Peyer's patch (tissue), 4 donors: ENCODE measurements around the gene OTX2. TPM values are rescaled to one million over a fixed set of nuclear protein-coding genes. Genes with fewer than 3 reads are reported as not detected.

Experiments
- DNase-seq, 3 donors: peaks; one replicate each; pipeline ENCODE4 v3.0.0-alpha.2; 2017 to 2019
- H3K27ac ChIP-seq, 4 donors: fragments of 200-600 bp; sonication (generic); one replicate each; pipeline ENCODE4 v1.5.1; 2016 to 2019
- H3K27me3 ChIP-seq, 2 donors: fragments of 200-600 bp; sonication (generic); one replicate each; pipeline ENCODE4 v1.5.1; 2019
- H3K36me3 ChIP-seq, 3 donors: fragments of 200-600 bp; sonication (generic); one replicate each; pipeline ENCODE4 v1.5.1; 2016 to 2019
- H3K4me1 ChIP-seq, 4 donors: fragments of 200-600 bp; sonication (generic); one replicate each; pipeline ENCODE4 v1.5.1; 2016 to 2019
- H3K4me3 ChIP-seq, 4 donors: fragments of 200-600 bp; sonication (generic); 1 replicate in 3 of 4; 2 replicates in 1 of 4; pipeline ENCODE4 v1.5.1; 2016 to 2019; ENCODE audit warnings: mild to moderate bottlenecking in 1 of 4
- H3K9me3 ChIP-seq, 4 donors: fragments of 200-600 bp; sonication (generic); one replicate each; pipeline ENCODE4 v1.5.1; 2016 to 2019; ENCODE audit warnings: mild to moderate bottlenecking in 1 of 4
- CTCF ChIP-seq, 6 experiments: fragments of 450-650 bp in 4 of 6; fragments of 200-600 bp in 2 of 6; sonication (generic) in 1 of 6; IDR thresholded peaks; one replicate each; pipeline ENCODE4 v1.5.1; 2017 to 2019; ENCODE audit warnings: antibody characterized with exemption in 6 of 6, mild to moderate bottlenecking in 3 of 6, moderate library complexity in 1 of 6
- POLR2A ChIP-seq, 2 donors: fragments of 450-650 bp; IDR thresholded peaks; one replicate each; pipeline ENCODE4 v1.5.1; 2017; ENCODE audit warnings: antibody characterized with exemption in 2 of 2, mild to moderate bottlenecking in 2 of 2, moderate library complexity in 2 of 2
- total RNA-seq, 4 donors: library from RNA; depleted of rRNA; stranded (reverse); fragments of >200 nt; gene quantifications; one replicate each; pipeline ENCODE4 v1.1.0, GENCODE V29; 2016

Gene OTX2
- total RNA-seq, 4 donors from 2014 or later, result not detected

GRCh38 chr14:56826214-56826613 is 15.9 kb upstream of the OTX2 start:
- Histone ChIP-seq H3K4me3 (no peak overlapping the region), H3K27me3 (no peaks in the 10 kb centered on the region), H3K27ac (no peak overlapping the region), H3K9me3 (no peaks in the 10 kb centered on the region), H3K4me1 (no peaks in the 10 kb centered on the region), H3K36me3 (no peaks in the 10 kb centered on the region)
- TF ChIP-seq POLR2A (IDR thresholded peaks at IDR 0.05) (no peak), CTCF (IDR thresholded peaks at IDR 0.05) (no peak)
- no peak for DNase-seq

DNA sequence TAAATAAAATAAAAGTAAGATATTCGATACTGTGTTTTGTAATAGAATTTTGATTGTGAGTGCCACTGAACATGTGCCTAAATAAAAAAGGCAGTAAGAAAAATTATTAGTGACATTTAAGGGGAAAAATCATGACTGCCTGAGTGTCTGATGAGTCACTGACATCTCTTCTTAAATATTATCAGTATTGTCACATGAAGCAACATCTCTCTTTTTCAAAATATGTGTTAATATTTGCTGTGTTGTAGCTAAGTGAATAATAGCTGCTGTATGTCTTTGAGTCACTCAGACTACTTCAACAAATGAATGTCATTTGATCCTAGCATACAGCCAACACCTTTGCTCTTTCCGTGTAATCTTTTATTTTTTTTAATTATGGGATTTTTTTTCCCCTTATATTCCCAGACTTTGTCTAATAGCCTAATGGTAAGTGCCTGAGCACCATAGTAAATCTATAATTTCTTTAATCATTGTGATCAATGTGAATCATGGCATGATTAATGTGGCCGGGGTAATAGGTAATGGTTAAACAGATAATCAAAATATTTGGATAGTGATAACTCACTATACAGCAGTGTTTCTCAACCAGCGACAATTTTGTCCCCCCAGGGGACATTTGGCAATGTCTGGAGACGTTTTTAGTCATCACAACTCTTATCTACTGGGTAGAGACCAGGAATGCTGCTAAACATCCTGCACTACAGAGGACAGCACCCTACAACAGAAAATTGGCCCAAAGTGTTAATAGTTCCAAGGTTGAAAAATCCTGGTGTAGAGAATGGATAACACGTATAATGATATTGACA is 11.7 kb upstream of the OTX2 start:
- no peak overlapping the region for H3K4me3 ChIP-seq
- TF ChIP-seq CTCF (IDR thresholded peaks at IDR 0.05) (no peak), POLR2A (IDR thresholded peaks at IDR 0.05) (no peak)
- no peak overlapping the region for H3K27ac ChIP-seq
- H3K4me1 ChIP-seq, result no peaks in the 10 kb centered on the region
- no peak for DNase-seq
- H3K27me3 ChIP-seq, result peaks cover 0 to 7% of the 10 kb centered on the region in 2 donors
- H3K36me3 ChIP-seq, result no peaks in the 10 kb centered on the region
- no peaks in the 10 kb centered on the region for H3K9me3 ChIP-seq

DNA sequence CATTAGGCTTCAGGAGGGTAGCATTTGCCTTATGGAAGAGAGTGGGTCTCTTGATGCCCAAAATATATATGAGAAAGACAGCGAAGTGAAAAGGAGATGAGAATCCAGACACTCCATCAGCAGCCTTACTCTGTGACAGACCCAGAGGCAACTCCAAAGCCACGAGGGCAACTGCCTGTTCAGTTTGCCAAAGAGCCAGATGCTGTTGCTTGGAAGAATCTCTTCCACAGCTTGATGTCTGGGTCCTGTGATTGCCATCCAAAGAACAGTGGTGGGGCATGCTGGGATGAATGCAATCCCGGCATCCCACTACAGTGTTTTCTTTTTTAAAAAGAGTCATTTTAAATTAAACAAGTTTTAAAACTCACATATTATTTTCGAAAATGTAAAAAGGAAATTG is 10.9 kb upstream of the OTX2 start:
- Histone ChIP-seq H3K27ac (no peak overlapping the region), H3K4me3 (no peak overlapping the region), H3K36me3 (no peaks in the 10 kb centered on the region), H3K27me3 (peaks cover 0 to 15% of the 10 kb centered on the region in 2 donors), H3K9me3 (no peaks in the 10 kb centered on the region), H3K4me1 (no peaks in the 10 kb centered on the region)
- TF ChIP-seq CTCF (IDR thresholded peaks at IDR 0.05) (no peak), POLR2A (IDR thresholded peaks at IDR 0.05) (no peak)
- no peak for DNase-seq

DNA sequence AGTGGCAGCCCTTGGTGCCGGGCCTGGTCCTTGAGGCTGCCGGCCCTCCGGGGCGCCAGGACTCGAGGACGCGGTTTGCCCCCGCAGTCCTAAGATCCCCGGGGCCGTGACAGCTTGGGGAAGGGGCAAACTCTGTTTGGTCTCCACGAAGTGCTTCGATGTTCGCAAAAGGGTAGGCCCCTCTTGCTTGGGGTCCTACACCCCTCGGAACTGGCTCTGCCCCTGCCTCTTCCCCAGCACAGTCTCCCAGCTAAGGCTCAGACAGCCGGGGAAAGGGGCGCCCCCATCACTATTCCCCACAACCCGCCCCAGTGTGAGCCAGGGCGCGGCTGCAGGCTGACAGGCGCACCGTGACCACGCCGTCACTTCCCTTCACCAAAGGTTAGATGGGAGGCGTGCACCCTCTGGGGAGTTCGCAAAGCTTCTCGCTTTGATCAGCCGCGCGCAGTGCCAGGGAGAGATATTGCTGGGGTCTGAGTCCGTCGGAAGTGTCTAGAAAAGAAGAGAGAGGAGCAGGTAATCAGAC is 7.2 kb upstream of the OTX2 start:
- no peaks in the 10 kb centered on the region for H3K4me1 ChIP-seq
- no peak overlapping the region for H3K27ac ChIP-seq
- H3K4me3 ChIP-seq, result no peak overlapping the region
- H3K36me3 ChIP-seq, result no peaks in the 10 kb centered on the region
- peaks cover 0 to 22% of the 10 kb centered on the region in 2 donors for H3K27me3 ChIP-seq
- no peak for TF ChIP-seq POLR2A (IDR thresholded peaks at IDR 0.05)
- no peak for TF ChIP-seq CTCF (IDR thresholded peaks at IDR 0.05)
- DNase-seq, result no peak
- no peaks in the 10 kb centered on the region for H3K9me3 ChIP-seq

- Histone ChIP-seq H3K4me1 (no peaks in the 10 kb centered on the region), H3K27ac (no peak overlapping the region), H3K9me3 (no peaks in the 10 kb centered on the region), H3K4me3 (no peak overlapping the region), H3K27me3 (peaks cover 0 to 28% of the 10 kb centered on the region in 2 donors), H3K36me3 (no peaks in the 10 kb centered on the region)
- DNase-seq, result no peak
- TF ChIP-seq CTCF (IDR thresholded peaks at IDR 0.05) (no peak), POLR2A (IDR thresholded peaks at IDR 0.05) (no peak)
Measured at GRCh38 chr14:56816574-56817391, 6.5 kb upstream of the OTX2 start.
